Adrenal gland (tissue), 5 donors: ENCODE measurements around the gene CA9.

Experiments
- CTCF ChIP-seq, 6 experiments: fragments of 450-650 bp in 4 of 6; fragments of 200-600 bp in 2 of 6; sonication (generic) in 1 of 6; IDR thresholded peaks; 1 replicate in 5 of 6; 2 replicates in 1 of 6; pipeline versions ENCODE4 v1.5.1 to v1.8.0; 2016 to 2021; ENCODE audit warnings: antibody characterized with exemption in 6 of 6, mild to moderate bottlenecking in 2 of 6, moderate library complexity in 1 of 6
- POLR2A ChIP-seq, 2 donors: fragments of 450-650 bp; IDR thresholded peaks; one replicate each; pipeline ENCODE4 v1.6.1; 2017; ENCODE audit warnings: antibody characterized with exemption in 2 of 2, mild to moderate bottlenecking in 2 of 2, moderate library complexity in 1 of 2
- donor health status: DM: no; HTN: no; CAD: no.

GRCh38 chr9:35708146-35708545 is 34.4 kb downstream of the CA9 start:
- TF ChIP-seq CTCF (IDR thresholded peaks at IDR 0.05) (no peak), POLR2A (IDR thresholded peaks at IDR 0.05) (no peak)
